H9 (cell line): ENCODE data around the gene RHOV. TPM values are rescaled to one million over a fixed set of nuclear protein-coding genes. Genes with fewer than 3 reads are reported as not detected.

Experiments used
- DNase-seq: peaks from one replicate; pipeline ENCODE4 v3.0.0-alpha.2; 2017
- H2AFZ ChIP-seq: one replicate; pipeline ENCODE4 v1.6.1; 2013; ENCODE audit warnings: mild to moderate bottlenecking, low read length, control low read depth, moderate library complexity
- H2AK5ac ChIP-seq: 2 replicates; pipeline ENCODE4 v1.6.1; 2013; ENCODE audit warnings: low read length, control low read depth, mixed read lengths; ENCODE audit not compliant: insufficient read length
- H2BK120ac ChIP-seq: one replicate; pipeline ENCODE4 v1.6.1; 2013; ENCODE audit warnings: low read depth, mild to moderate bottlenecking, low read length, control low read depth, inconsistent platforms; ENCODE audit not compliant: poor library complexity, severe bottlenecking
- H2BK12ac ChIP-seq: 2 replicates; pipeline ENCODE4 v1.6.1; 2013; ENCODE audit warnings: low read length, control low read depth, mixed read lengths, low read depth; ENCODE audit not compliant: insufficient read length
- H2BK15ac ChIP-seq: 2 replicates; pipeline ENCODE4 v1.6.1; 2013; ENCODE audit warnings: low read depth, low read length, control low read depth
- H2BK20ac ChIP-seq: one replicate; pipeline ENCODE4 v1.6.1; 2013; ENCODE audit warnings: low read depth, mild to moderate bottlenecking, low read length, control low read depth, inconsistent platforms; ENCODE audit not compliant: poor library complexity, severe bottlenecking
- H2BK5ac ChIP-seq: 2 replicates; pipeline ENCODE4 v1.6.1; 2013; ENCODE audit warnings: low read length, control low read depth, mixed read lengths; ENCODE audit not compliant: insufficient read length
- H3K14ac ChIP-seq: 2 replicates; pipeline ENCODE4 v1.6.1; 2013; ENCODE audit warnings: low read length, control low read depth; ENCODE audit not compliant: insufficient read depth
- H3K18ac ChIP-seq: 2 replicates; pipeline ENCODE4 v1.6.1; 2013; ENCODE audit warnings: low read depth, mild to moderate bottlenecking, mixed read lengths, low read length, control low read depth; ENCODE audit not compliant: insufficient read length
- H3K23ac ChIP-seq: 2 replicates; pipeline ENCODE4 v1.6.1; 2013; ENCODE audit warnings: low read length, control low read depth, mixed read lengths, low read depth; ENCODE audit not compliant: insufficient read length
- H3K23me2 ChIP-seq: 2 replicates; pipeline ENCODE4 v1.6.1; 2013; ENCODE audit warnings: low read depth, mild to moderate bottlenecking, mixed read lengths, low read length, control low read depth; ENCODE audit not compliant: insufficient read length, poor library complexity, severe bottlenecking
- H3K27ac ChIP-seq: 2 replicates; pipeline ENCODE4 v1.5.1; 2013; ENCODE audit warnings: low read length, control low read depth, mixed read lengths, low read depth; ENCODE audit not compliant: insufficient read length
- H3K27me3 ChIP-seq: 2 replicates; pipeline ENCODE4 v1.6.1; 2013; ENCODE audit warnings: low read length, control low read depth, inconsistent platforms; ENCODE audit not compliant: insufficient read depth
- H3K4ac ChIP-seq: 2 replicates; pipeline ENCODE4 v1.6.1; 2013; ENCODE audit warnings: low read depth, mild to moderate bottlenecking, control low read depth, inconsistent platforms, low read length, moderate library complexity
- H3K4me1 ChIP-seq: 2 replicates; pipeline ENCODE4 v1.6.1; 2013; ENCODE audit warnings: low read length, control low read depth, inconsistent platforms; ENCODE audit not compliant: insufficient read depth
- H3K4me2 ChIP-seq: 2 replicates; pipeline ENCODE4 v1.6.1; 2013; ENCODE audit warnings: low read length, control low read depth, mixed read lengths; ENCODE audit not compliant: insufficient read length, insufficient read depth
- H3K56ac ChIP-seq: 2 replicates; pipeline ENCODE4 v1.6.1; 2013; ENCODE audit warnings: low read depth, mild to moderate bottlenecking, mixed read lengths, low read length, control low read depth; ENCODE audit not compliant: insufficient read length
- H3K79me1 ChIP-seq: 2 replicates; pipeline ENCODE4 v1.6.1; 2013; ENCODE audit warnings: low read depth, mild to moderate bottlenecking, moderate library complexity, low read length, control low read depth, inconsistent platforms; ENCODE audit not compliant: insufficient read depth, poor library complexity, severe bottlenecking
- H3K79me2 ChIP-seq: 2 replicates; pipeline ENCODE4 v1.6.1; 2013; ENCODE audit warnings: low read length, control low read depth, inconsistent platforms; ENCODE audit not compliant: insufficient read depth
- H3K9ac ChIP-seq: 2 replicates; pipeline ENCODE4 v1.6.1; 2013; ENCODE audit warnings: low read length, control low read depth, mixed read lengths; ENCODE audit not compliant: insufficient read length; ENCODE audit errors: extremely low read depth
- H3K9me3 ChIP-seq: one replicate; pipeline ENCODE4 v1.6.1; 2013; ENCODE audit warnings: low read depth, low read length, inconsistent platforms; ENCODE audit not compliant: control insufficient read depth
- H3T11ph ChIP-seq: one replicate; pipeline ENCODE4 v1.6.1; 2013; ENCODE audit warnings: mild to moderate bottlenecking, low read length, control low read depth, inconsistent platforms
- H4K20me1 ChIP-seq: one replicate; pipeline ENCODE4 v1.6.1; 2013; ENCODE audit not compliant: control insufficient read depth, insufficient read length, insufficient read depth
- H4K5ac ChIP-seq: 2 replicates; pipeline ENCODE4 v1.6.1; 2013; ENCODE audit warnings: low read depth, mild to moderate bottlenecking, mixed read lengths, low read length, control low read depth; ENCODE audit not compliant: insufficient read length
- H4K8ac ChIP-seq: replicated peaks from 2 replicates; pipeline ENCODE4 v1.6.1; 2013; ENCODE audit warnings: low read length, control low read depth, mixed read lengths, low read depth; ENCODE audit not compliant: insufficient read length
- H4K91ac ChIP-seq: 2 replicates; pipeline ENCODE4 v1.6.1; 2013; ENCODE audit warnings: low read depth, mild to moderate bottlenecking, moderate library complexity, mixed read lengths, low read length, control low read depth; ENCODE audit not compliant: insufficient read length
- H3K27ac Mint-ChIP-seq, 3 experiments: 2 replicates in 2 of 3; 3 replicates in 1 of 3; pipeline ENCODE4 v1.8.0; 2020 to 2021; ENCODE audit warnings: mixed read lengths in 3 of 3, mild to moderate bottlenecking in 1 of 3, moderate library complexity in 1 of 3
- H3K27me3 Mint-ChIP-seq: 2 replicates; pipeline ENCODE4 v1.8.0; 2021; ENCODE audit warnings: low read depth, mild to moderate bottlenecking, moderate library complexity, mixed read lengths
- H3K36me3 Mint-ChIP-seq, 3 experiments: 2 replicates in 2 of 3; 3 replicates in 1 of 3; pipeline ENCODE4 v1.8.0; 2020 to 2021; ENCODE audit warnings: low read depth in 3 of 3, mixed read lengths in 3 of 3; ENCODE audit not compliant: insufficient read depth in 1 of 3
- H3K4me1 Mint-ChIP-seq, 2 experiments: 2 replicates each; pipeline ENCODE4 v1.8.0; 2020; ENCODE audit warnings: mixed read lengths in 2 of 2
- H3K4me3 Mint-ChIP-seq, 2 experiments: 2 replicates in 1 of 2; 3 replicates in 1 of 2; pipeline ENCODE4 v1.8.0; 2020 to 2021; ENCODE audit warnings: mild to moderate bottlenecking in 2 of 2, mixed read lengths in 2 of 2, moderate library complexity in 1 of 2
- H3K9me3 Mint-ChIP-seq, 2 experiments: 2 replicates in 1 of 2; 3 replicates in 1 of 2; pipeline ENCODE4 v1.8.0; 2020; ENCODE audit warnings: mild to moderate bottlenecking in 2 of 2, mixed read lengths in 2 of 2, moderate library complexity in 1 of 2
- CTCF ChIP-seq: fragments of 200-600 bp; sonication (generic); conservative IDR thresholded peaks from 3 replicates; pipeline ENCODE4 v1.8.0; 2021; ENCODE audit warnings: antibody characterized with exemption, mild to moderate bottlenecking
- WGBS: extraction: QIAGEN DNeasy Blood & Tissue Kit; methylation state at CpG from one replicate; pipeline ENCODE4 v1.1.7; 2013; ENCODE audit warnings: missing lambda C conversion rate, low lambda C conversion rate, mixed read lengths; ENCODE audit not compliant: insufficient read length; ENCODE audit errors: extremely low coverage; 5-methylcytosine and 5-hydroxymethylcytosine counted together
- total RNA-seq: library from RNA; stranded (reverse); gene quantifications from 2 replicates; pipeline ENCODE4 v1.2.1, GENCODE V29; 2021

RHOV gene
- total RNA-seq, 1 experiment from 2014 or later: 3.9 TPM

- H3K27ac ChIP-seq: no peak overlapping the region
- H2BK120ac ChIP-seq: no peak overlapping the region
- no peaks in the 10 kb centered on the region for H4K20me1 ChIP-seq
- H2AFZ ChIP-seq: no peak overlapping the region
- peaks cover 3% of the 10 kb centered on the region; the same call in 1 of the 2 replicates for H3K4me1 ChIP-seq
- peaks cover 10% of the 10 kb centered on the region for H3K23me2 ChIP-seq
- H3K23ac ChIP-seq: no peak overlapping the region
- no peaks in the 10 kb centered on the region for H3K79me2 ChIP-seq
- no peaks in the 10 kb centered on the region; a peak in 1 of 7 replicates for H3K36me3 Mint-ChIP-seq
- H3K14ac ChIP-seq: no peak overlapping the region
- no peak overlapping the region for H2AK5ac ChIP-seq
- peaks cover 12 to 19% of the 10 kb centered on the region in 2 experiments for H3K4me1 Mint-ChIP-seq
- H2BK12ac ChIP-seq: no peak overlapping the region
- no peak overlapping the region for H4K91ac ChIP-seq
- H3K4ac ChIP-seq: no peak overlapping the region
- no peak for TF ChIP-seq CTCF
- H3K79me1 ChIP-seq: no peaks in the 10 kb centered on the region
- H3K4me2 ChIP-seq: no peak overlapping the region
- H2BK15ac ChIP-seq: no peak overlapping the region
- H3K9me3 Mint-ChIP-seq: peaks cover 3% of the 10 kb centered on the region in 2 experiments; a peak in 4 of 5 replicates
- H4K8ac ChIP-seq: no peak overlapping the region
- no peak overlapping the region for H3T11ph ChIP-seq
- no peak for DNase-seq
- H3K9ac ChIP-seq: no peak overlapping the region
- H4K5ac ChIP-seq: no peak overlapping the region
- no peak overlapping the region for H2BK20ac ChIP-seq
- H3K27ac Mint-ChIP-seq: no peak overlapping the region
- no peak overlapping the region for H3K18ac ChIP-seq
- no peak overlapping the region for H2BK5ac ChIP-seq
- WGBS: no CpG with 5 or more reads among the region's 10 CpGs
- peak overlapping the region in 1 of 2 experiments; percentile 40; a peak in 1 of 5 replicates for H3K4me3 Mint-ChIP-seq
- H3K27me3 ChIP-seq: peaks cover 43% of the 10 kb centered on the region
- no peaks in the 10 kb centered on the region for H3K9me3 ChIP-seq
- H3K27me3 Mint-ChIP-seq: peaks cover 99% of the 10 kb centered on the region
- no peak overlapping the region for H3K56ac ChIP-seq
These were observed 48.6 kb upstream of the RHOV start for GRCh38 chr15:40922608-40923005.
